Right lobe of liver (tissue), 4 donors: ENCODE measurements around the gene TEX38.

Experiments
- CTCF ChIP-seq, 4 donors: fragments of 200-600 bp in 3 of 4; fragments of 450-650 bp in 1 of 4; IDR thresholded peaks; one replicate each; pipeline versions ENCODE4 v1.5.1 to v1.8.0; 2016 to 2022; ENCODE audit warnings: antibody characterized with exemption in 4 of 4, mild to moderate bottlenecking in 2 of 4
- POLR2A ChIP-seq: fragments of 450-650 bp; IDR thresholded peaks from one replicate; pipeline ENCODE4 v1.6.1; 2017; ENCODE audit warnings: antibody characterized with exemption, mild to moderate bottlenecking
- donor health status: DM: no; HTN: no; CAD: no.
- donor health status: DM: no; HTN: no; CAD: no.
- donor health status: DM: no; HTN: yes; CAD: no.

- no peak for TF ChIP-seq POLR2A
- no peak for TF ChIP-seq CTCF (IDR thresholded peaks at IDR 0.05)
These were observed 40.9 kb upstream of the TEX38 start for GRCh38 chr1:46630719-46631118.
